Central memory CD8-positive, alpha-beta T cell (primary cell): ENCODE data around the gene PUM1.

Experiments
- ATAC-seq: fragments of 150-1000 bp; cut with Tn5 transposase; replicated peaks from 2 replicates; pipeline ENCODE4 v1.10.0; 2022; ENCODE audit warnings: mild to moderate bottlenecking, moderate FRiP score, moderate number of reproducible peaks; ENCODE audit not compliant: poor library complexity, severe bottlenecking; ENCODE audit errors: extremely low read depth
- DNase-seq, 2 donors: peaks; one replicate each; pipeline ENCODE4 v3.0.0; 2021; ENCODE audit warnings: low spot score in 2 of 2
- H3K27ac Mint-ChIP-seq: one replicate; pipeline ENCODE4 v1.8.0; 2022; ENCODE audit warnings: low read depth, mild to moderate bottlenecking, moderate library complexity, mixed read lengths
- H3K27me3 Mint-ChIP-seq: one replicate; pipeline ENCODE4 v1.8.0; 2022; ENCODE audit warnings: mixed read lengths
- H3K36me3 Mint-ChIP-seq: one replicate; pipeline ENCODE4 v1.8.0; 2022; ENCODE audit warnings: mild to moderate bottlenecking, moderate library complexity, mixed read lengths; ENCODE audit not compliant: insufficient read depth
- H3K4me1 Mint-ChIP-seq: one replicate; pipeline ENCODE4 v1.8.0; 2022; ENCODE audit warnings: mixed read lengths
- H3K4me3 Mint-ChIP-seq: one replicate; pipeline ENCODE4 v1.8.0; 2022; ENCODE audit warnings: mild to moderate bottlenecking, moderate library complexity, mixed read lengths
- H3K9me3 Mint-ChIP-seq: one replicate; pipeline ENCODE4 v1.8.0; 2022; ENCODE audit warnings: mixed read lengths

The PUM1 gene

DNA sequence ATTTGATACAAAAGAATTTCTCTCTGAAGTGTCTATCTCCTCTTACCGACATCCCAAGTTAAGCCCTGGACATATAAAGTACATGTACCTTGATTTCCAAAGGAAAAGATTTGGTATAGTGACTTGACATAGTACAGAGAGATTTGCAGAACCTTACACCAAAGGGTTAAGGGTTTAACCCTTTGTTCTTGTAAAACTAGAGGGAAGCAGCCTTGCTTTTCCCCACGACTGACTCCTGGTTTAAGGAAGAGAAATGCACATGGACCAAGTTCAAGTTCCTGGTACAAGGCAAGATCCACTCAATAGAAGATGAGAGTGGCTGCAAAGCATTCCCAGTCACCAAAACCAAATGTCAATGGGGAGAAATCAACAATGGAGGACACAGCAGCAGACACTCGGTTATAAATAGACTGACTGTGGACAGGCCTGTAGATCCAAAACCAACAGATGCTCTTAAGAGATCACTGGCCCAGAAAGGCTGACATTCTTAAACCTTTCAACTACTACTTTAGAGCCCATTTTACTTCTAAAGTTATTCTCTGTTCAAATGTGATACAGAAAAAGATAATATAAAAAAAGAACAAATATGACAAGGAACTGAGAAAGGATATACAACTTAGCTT is 69.4 kb downstream of the PUM1 start:
- no peak overlapping the region for H3K4me3 Mint-ChIP-seq
- H3K9me3 Mint-ChIP-seq = no peaks in the 10 kb centered on the region
- H3K27me3 Mint-ChIP-seq = no peaks in the 10 kb centered on the region
- no peak overlapping the region for H3K27ac Mint-ChIP-seq
- DNase-seq (no peak), ATAC-seq (no peak)
- peaks cover 41% of the 10 kb centered on the region for H3K4me1 Mint-ChIP-seq
- peaks cover 32% of the 10 kb centered on the region for H3K36me3 Mint-ChIP-seq

DNA sequence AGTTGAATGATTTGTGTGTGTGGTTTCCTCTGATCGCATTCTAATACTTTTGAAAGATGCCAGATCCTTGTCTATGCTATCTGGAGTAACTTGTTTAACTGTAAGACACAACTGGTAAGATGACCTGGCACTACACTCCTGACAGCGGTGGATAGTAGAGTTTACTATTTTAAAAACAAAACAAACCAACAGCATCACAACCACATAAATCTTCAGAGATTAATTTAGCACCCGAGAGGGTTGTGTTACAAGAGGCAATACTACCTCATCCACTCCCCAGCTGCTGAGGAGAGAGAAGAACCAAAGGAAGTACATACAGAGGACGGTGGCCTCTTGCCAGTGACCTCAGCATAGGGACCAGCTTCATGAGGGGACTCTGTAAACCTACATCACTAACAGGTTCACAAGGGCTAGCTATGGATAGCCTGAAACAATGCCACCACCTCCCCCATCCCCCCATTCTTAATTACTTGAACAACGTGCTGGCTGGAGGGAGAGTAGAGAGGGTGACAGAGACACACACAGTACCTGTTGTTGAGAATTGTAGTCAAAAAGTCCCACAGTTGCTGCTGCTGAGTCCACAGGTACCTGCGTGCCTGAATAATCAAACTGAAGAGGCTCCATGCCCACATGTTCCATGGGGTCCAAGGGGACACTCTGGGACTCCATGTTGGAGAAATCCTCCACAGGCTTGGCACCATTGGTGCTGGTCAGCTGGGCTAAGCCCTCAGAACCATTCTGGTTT is 73.5 kb downstream of the PUM1 start:
- Mint-ChIP-seq H3K27me3 (no peaks in the 10 kb centered on the region), H3K4me1 (peaks cover 60% of the 10 kb centered on the region), H3K27ac (peak overlapping the region; percentile 16), H3K36me3 (peaks cover 46% of the 10 kb centered on the region), H3K9me3 (no peaks in the 10 kb centered on the region), H3K4me3 (no peak overlapping the region)
- DNase-seq (no peak), ATAC-seq (no peak)

DNA sequence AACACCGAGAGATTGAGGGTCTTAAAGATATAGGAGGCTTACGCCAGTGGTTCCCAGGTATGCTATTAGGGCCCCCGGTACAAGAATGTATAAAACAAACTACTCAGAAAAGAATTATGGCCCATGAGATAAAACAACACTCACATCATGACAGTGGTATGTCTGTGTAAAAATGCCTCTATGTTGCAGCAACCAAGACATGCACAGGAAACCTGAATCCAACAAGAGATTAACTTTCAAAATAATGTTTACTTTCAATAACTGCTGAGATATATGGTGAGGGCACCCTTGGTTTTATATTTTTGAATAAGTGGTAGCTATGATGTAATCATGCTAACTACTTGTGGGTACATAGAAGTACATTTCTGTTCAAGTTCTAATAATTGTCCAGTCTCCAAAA is 74.9 kb downstream of the PUM1 start:
- Mint-ChIP-seq H3K27me3 (no peaks in the 10 kb centered on the region), H3K9me3 (no peaks in the 10 kb centered on the region), H3K4me3 (no peak overlapping the region), H3K36me3 (peaks cover 41% of the 10 kb centered on the region), H3K27ac (peak overlapping the region; percentile 3), H3K4me1 (peaks cover 49% of the 10 kb centered on the region)
- ATAC-seq (no peak), DNase-seq (no peak)

DNA sequence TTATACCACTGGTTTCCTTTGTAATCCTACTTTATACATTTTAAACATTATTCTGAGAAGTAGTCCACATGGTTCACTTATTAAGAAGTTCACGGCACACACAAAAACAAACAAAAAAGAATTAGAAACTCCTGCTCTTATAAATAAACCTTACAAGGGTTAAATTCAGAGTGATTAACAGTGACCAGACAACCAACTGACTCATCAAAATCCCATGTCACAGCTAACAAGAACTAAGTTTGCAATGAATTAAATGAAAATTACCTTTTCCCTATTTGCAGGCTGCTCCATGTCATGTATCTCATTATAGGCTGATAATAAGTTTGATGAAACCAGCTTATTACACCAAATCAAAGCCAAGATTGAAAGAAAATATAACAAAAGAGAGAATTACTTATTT is 77.5 kb downstream of the PUM1 start:
- H3K4me3 Mint-ChIP-seq = no peak overlapping the region
- peaks cover 35% of the 10 kb centered on the region for H3K4me1 Mint-ChIP-seq
- H3K36me3 Mint-ChIP-seq = peaks cover 35% of the 10 kb centered on the region
- DNase-seq = no peak
- H3K27me3 Mint-ChIP-seq = no peaks in the 10 kb centered on the region
- no peak overlapping the region for H3K27ac Mint-ChIP-seq
- no peaks in the 10 kb centered on the region for H3K9me3 Mint-ChIP-seq
- ATAC-seq = no peak

- Mint-ChIP-seq H3K4me1 (peaks cover 44% of the 10 kb centered on the region), H3K36me3 (peaks cover 38% of the 10 kb centered on the region), H3K4me3 (no peak overlapping the region), H3K27me3 (no peaks in the 10 kb centered on the region), H3K9me3 (no peaks in the 10 kb centered on the region), H3K27ac (peak overlapping the region; percentile 22)
- DNase-seq = no peak
- ATAC-seq = no peak
Observed at GRCh38 chr1:30986755-30987154, 78.8 kb downstream of the PUM1 start.

- Mint-ChIP-seq H3K27ac (no peak overlapping the region), H3K36me3 (peaks cover 33% of the 10 kb centered on the region), H3K4me3 (no peak overlapping the region), H3K9me3 (no peaks in the 10 kb centered on the region), H3K4me1 (peaks cover 43% of the 10 kb centered on the region), H3K27me3 (no peaks in the 10 kb centered on the region)
- no peak for ATAC-seq
- no peak for DNase-seq
Observed at GRCh38 chr1:30984991-30985503, 80.5 kb downstream of the PUM1 start.

- H3K9me3 Mint-ChIP-seq = no peaks in the 10 kb centered on the region
- no peak overlapping the region for H3K4me3 Mint-ChIP-seq
- ATAC-seq = no peak
- no peak for DNase-seq
- H3K36me3 Mint-ChIP-seq = peaks cover 33% of the 10 kb centered on the region
- H3K27ac Mint-ChIP-seq = no peak overlapping the region
- no peaks in the 10 kb centered on the region for H3K27me3 Mint-ChIP-seq
- H3K4me1 Mint-ChIP-seq = peaks cover 42% of the 10 kb centered on the region
Observed at GRCh38 chr1:30984165-30984889, 81.2 kb downstream of the PUM1 start.

GRCh38 chr1:30982937-30983336 is 82.6 kb downstream of the PUM1 start:
- Mint-ChIP-seq H3K36me3 (peaks cover 37% of the 10 kb centered on the region), H3K27me3 (no peaks in the 10 kb centered on the region), H3K9me3 (no peaks in the 10 kb centered on the region), H3K4me3 (no peak overlapping the region), H3K4me1 (peaks cover 40% of the 10 kb centered on the region), H3K27ac (peak overlapping the region; percentile 6)
- no peak for DNase-seq
- no peak for ATAC-seq

- Mint-ChIP-seq H3K27ac (peak overlapping the region; percentile 6), H3K4me3 (no peak overlapping the region), H3K9me3 (no peaks in the 10 kb centered on the region), H3K4me1 (peaks cover 42% of the 10 kb centered on the region), H3K36me3 (peaks cover 42% of the 10 kb centered on the region), H3K27me3 (no peaks in the 10 kb centered on the region)
- DNase-seq = no peak
- ATAC-seq = no peak
Observed at GRCh38 chr1:30982431-30982830, 83.1 kb downstream of the PUM1 start.

- no peaks in the 10 kb centered on the region for H3K27me3 Mint-ChIP-seq
- ATAC-seq = no peak
- peaks cover 49% of the 10 kb centered on the region for H3K36me3 Mint-ChIP-seq
- no peaks in the 10 kb centered on the region for H3K9me3 Mint-ChIP-seq
- DNase-seq = no peak
- H3K4me3 Mint-ChIP-seq = no peak overlapping the region
- H3K27ac Mint-ChIP-seq = no peak overlapping the region
- peaks cover 50% of the 10 kb centered on the region for H3K4me1 Mint-ChIP-seq
Observed at GRCh38 chr1:30981172-30981571, 84.3 kb downstream of the PUM1 start.

DNA sequence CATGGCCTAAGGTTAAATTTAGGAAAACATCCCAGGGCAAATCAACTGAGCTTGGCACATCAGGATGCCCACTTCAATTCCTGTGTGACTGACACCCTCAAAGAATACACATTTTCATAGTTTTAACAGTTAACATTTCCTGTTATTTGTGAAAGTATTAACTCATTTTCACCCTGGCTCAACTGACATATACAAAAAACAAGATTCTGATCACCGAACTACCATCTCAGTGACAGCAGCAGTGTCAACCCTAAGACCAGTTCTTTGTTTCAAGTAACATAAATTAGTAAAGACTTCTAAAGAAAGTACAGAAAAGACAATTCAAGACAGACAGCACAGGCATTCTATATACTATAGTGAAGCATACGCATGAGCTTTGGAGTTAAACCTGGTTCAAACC is 88.0 kb downstream of the PUM1 start:
- H3K4me1 Mint-ChIP-seq = peaks cover 50% of the 10 kb centered on the region
- no peak for DNase-seq
- H3K27me3 Mint-ChIP-seq = no peaks in the 10 kb centered on the region
- ATAC-seq = no peak
- H3K9me3 Mint-ChIP-seq = no peaks in the 10 kb centered on the region
- peak overlapping the region; percentile 75 for H3K27ac Mint-ChIP-seq
- no peak overlapping the region for H3K4me3 Mint-ChIP-seq
- peaks cover 60% of the 10 kb centered on the region for H3K36me3 Mint-ChIP-seq

GRCh38 chr1:30977105-30977504 is 88.4 kb downstream of the PUM1 start:
- H3K4me1 Mint-ChIP-seq = peaks cover 46% of the 10 kb centered on the region
- peaks cover 56% of the 10 kb centered on the region for H3K36me3 Mint-ChIP-seq
- no peaks in the 10 kb centered on the region for H3K27me3 Mint-ChIP-seq
- no peak for DNase-seq
- no peak for ATAC-seq
- H3K4me3 Mint-ChIP-seq = no peak overlapping the region
- H3K9me3 Mint-ChIP-seq = no peaks in the 10 kb centered on the region
- H3K27ac Mint-ChIP-seq = peak overlapping the region; percentile 75
